HEK293 (cell line): ENCODE results near the gene AHCYL2.
A peak's percentile ranks its signal among the peaks of the same experiment; 100 is the strongest.

Experiments
- GLIS2 ChIP-seq: fragments of 450-650 bp; formaldehyde crosslinking; IDR thresholded peaks from 2 replicates; pipeline ENCODE4 v1.5.1; 2016; ENCODE audit warnings: missing biosample characterization, missing genetic modification characterization
- KLF7 ChIP-seq: fragments of 450-650 bp; formaldehyde crosslinking; IDR thresholded peaks from 2 replicates; pipeline ENCODE4 v1.5.1; 2016; ENCODE audit warnings: missing biosample characterization, missing genetic modification characterization, borderline replicate concordance
- KLF9 ChIP-seq: fragments of 450-650 bp; formaldehyde crosslinking; IDR thresholded peaks from 2 replicates; pipeline ENCODE4 v1.5.1; 2016; ENCODE audit warnings: missing biosample characterization, missing genetic modification characterization, low read depth
- PRDM10 ChIP-seq: fragments of 450-650 bp; formaldehyde crosslinking; IDR thresholded peaks from 2 replicates; pipeline ENCODE4 v1.5.1; 2016; ENCODE audit warnings: missing biosample characterization, missing genetic modification characterization
- ZBTB10 ChIP-seq: fragments of 450-650 bp; formaldehyde crosslinking; IDR thresholded peaks from 2 replicates; pipeline ENCODE4 v1.5.1; 2016; ENCODE audit warnings: missing biosample characterization, missing genetic modification characterization
- ZIC2 ChIP-seq: fragments of 450-650 bp; formaldehyde crosslinking; IDR thresholded peaks from 2 replicates; pipeline ENCODE4 v1.5.1; 2016; ENCODE audit warnings: missing biosample characterization, missing genetic modification characterization
- ZNF2 ChIP-seq: fragments of 450-650 bp; formaldehyde crosslinking; IDR thresholded peaks from 2 replicates; pipeline ENCODE4 v1.5.1; 2016; ENCODE audit warnings: missing biosample characterization, missing genetic modification characterization
- ZNF24 ChIP-seq: fragments of 450-650 bp; formaldehyde crosslinking; IDR thresholded peaks from 2 replicates; pipeline ENCODE4 v1.5.1; 2016; ENCODE audit warnings: missing biosample characterization, missing genetic modification characterization
- ZNF248 ChIP-seq: fragments of 450-650 bp; formaldehyde crosslinking; IDR thresholded peaks from 2 replicates; pipeline ENCODE4 v1.5.1; 2017; ENCODE audit warnings: missing biosample characterization, missing genetic modification characterization
- ZNF341 ChIP-seq: fragments of 450-650 bp; formaldehyde crosslinking; IDR thresholded peaks from 2 replicates; pipeline ENCODE4; 2016; ENCODE audit warnings: low read depth, missing biosample characterization, missing genetic modification characterization
- ZNF391 ChIP-seq: fragments of 450-650 bp; formaldehyde crosslinking; IDR thresholded peaks from 2 replicates; pipeline ENCODE4 v1.5.1; 2016; ENCODE audit warnings: low read depth, missing biosample characterization, missing genetic modification characterization, borderline replicate concordance
- ZNF394 ChIP-seq: fragments of 450-650 bp; formaldehyde crosslinking; IDR thresholded peaks from 2 replicates; pipeline ENCODE4 v1.5.1; 2016; ENCODE audit warnings: missing biosample characterization, missing genetic modification characterization, mild to moderate bottlenecking, moderate library complexity, borderline replicate concordance
- ZNF426 ChIP-seq: fragments of 450-650 bp; formaldehyde crosslinking; IDR thresholded peaks from 2 replicates; pipeline ENCODE4 v1.5.1; 2017; ENCODE audit warnings: missing biosample characterization, missing genetic modification characterization, mild to moderate bottlenecking, inconsistent platforms, moderate library complexity
- ZNF449 ChIP-seq: fragments of 450-650 bp; formaldehyde crosslinking; IDR thresholded peaks from 2 replicates; pipeline ENCODE4 v1.5.1; 2017; ENCODE audit warnings: missing biosample characterization, mild to moderate bottlenecking, missing genetic modification characterization, moderate library complexity
- ZNF513 ChIP-seq: fragments of 450-650 bp; IDR thresholded peaks from 2 replicates; pipeline ENCODE4 v1.5.1; 2018; ENCODE audit warnings: missing biosample characterization, missing genetic modification characterization
- ZNF629 ChIP-seq: fragments of 450-650 bp; formaldehyde crosslinking; IDR thresholded peaks from 2 replicates; pipeline ENCODE4 v1.5.1; 2017; ENCODE audit warnings: missing biosample characterization, missing genetic modification characterization
- ZSCAN18 ChIP-seq: fragments of 450-650 bp; formaldehyde crosslinking; IDR thresholded peaks from 2 replicates; pipeline ENCODE4 v1.5.1; 2016; ENCODE audit warnings: missing biosample characterization, missing genetic modification characterization
- TF ChIP-seq, protein P1 (sequence below): fragments of 450-650 bp; formaldehyde crosslinking; IDR thresholded peaks from 2 replicates; pipeline ENCODE4 v1.5.1; 2016; ENCODE audit warnings: missing biosample characterization, missing genetic modification characterization
- TF ChIP-seq, protein P2 (sequence below): fragments of 450-650 bp; IDR thresholded peaks from 2 replicates; pipeline ENCODE4 v1.5.1; 2018; ENCODE audit warnings: missing biosample characterization, mild to moderate bottlenecking, missing genetic modification characterization

The AHCYL2 gene

GRCh38 chr7:129367700-129368388 lies 143.0 kb downstream of the AHCYL2 start (continued):
- TF ChIP-seq ZBTB10 (tag by site-specific recombination) (no peak), ZNF24 (tag by site-specific recombination) (0 out of 2 replicates have a peak, but pooled peaks have one; percentile 12), ZNF391 (tag by site-specific recombination) (no peak), ZNF449 (tag by site-specific recombination) (no peak), ZNF629 (tag by site-specific recombination) (no peak), ZIC2 (tag by site-specific recombination) (peak; percentile 44), ZNF248 (tag by site-specific recombination) (no peak), ZNF341 (tag by site-specific recombination) (no peak), GLIS2 (no peak), PRDM10 (tag by site-specific recombination) (no peak), ZSCAN18 (no peak), ZNF426 (tag by site-specific recombination) (no peak), ZNF394 (tag by site-specific recombination) (no peak), KLF7 (no peak), ZNF2 (tag by site-specific recombination) (peak; percentile 61; the same call in 1 of the 2 replicates), ZNF513 (tag by site-specific recombination) (no peak), KLF9 (tag by site-specific recombination) (no peak)
- TF ChIP-seq, protein P1, sequence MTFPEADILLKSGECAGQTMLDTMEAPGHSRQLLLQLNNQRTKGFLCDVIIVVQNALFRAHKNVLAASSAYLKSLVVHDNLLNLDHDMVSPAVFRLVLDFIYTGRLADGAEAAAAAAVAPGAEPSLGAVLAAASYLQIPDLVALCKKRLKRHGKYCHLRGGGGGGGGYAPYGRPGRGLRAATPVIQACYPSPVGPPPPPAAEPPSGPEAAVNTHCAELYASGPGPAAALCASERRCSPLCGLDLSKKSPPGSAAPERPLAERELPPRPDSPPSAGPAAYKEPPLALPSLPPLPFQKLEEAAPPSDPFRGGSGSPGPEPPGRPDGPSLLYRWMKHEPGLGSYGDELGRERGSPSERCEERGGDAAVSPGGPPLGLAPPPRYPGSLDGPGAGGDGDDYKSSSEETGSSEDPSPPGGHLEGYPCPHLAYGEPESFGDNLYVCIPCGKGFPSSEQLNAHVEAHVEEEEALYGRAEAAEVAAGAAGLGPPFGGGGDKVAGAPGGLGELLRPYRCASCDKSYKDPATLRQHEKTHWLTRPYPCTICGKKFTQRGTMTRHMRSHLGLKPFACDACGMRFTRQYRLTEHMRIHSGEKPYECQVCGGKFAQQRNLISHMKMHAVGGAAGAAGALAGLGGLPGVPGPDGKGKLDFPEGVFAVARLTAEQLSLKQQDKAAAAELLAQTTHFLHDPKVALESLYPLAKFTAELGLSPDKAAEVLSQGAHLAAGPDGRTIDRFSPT (tag by site-specific recombination) = no peak
- TF ChIP-seq, protein P2, sequence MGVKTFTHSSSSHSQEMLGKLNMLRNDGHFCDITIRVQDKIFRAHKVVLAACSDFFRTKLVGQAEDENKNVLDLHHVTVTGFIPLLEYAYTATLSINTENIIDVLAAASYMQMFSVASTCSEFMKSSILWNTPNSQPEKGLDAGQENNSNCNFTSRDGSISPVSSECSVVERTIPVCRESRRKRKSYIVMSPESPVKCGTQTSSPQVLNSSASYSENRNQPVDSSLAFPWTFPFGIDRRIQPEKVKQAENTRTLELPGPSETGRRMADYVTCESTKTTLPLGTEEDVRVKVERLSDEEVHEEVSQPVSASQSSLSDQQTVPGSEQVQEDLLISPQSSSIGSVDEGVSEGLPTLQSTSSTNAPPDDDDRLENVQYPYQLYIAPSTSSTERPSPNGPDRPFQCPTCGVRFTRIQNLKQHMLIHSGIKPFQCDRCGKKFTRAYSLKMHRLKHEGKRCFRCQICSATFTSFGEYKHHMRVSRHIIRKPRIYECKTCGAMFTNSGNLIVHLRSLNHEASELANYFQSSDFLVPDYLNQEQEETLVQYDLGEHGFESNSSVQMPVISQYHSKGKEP = 0 out of 2 replicates have a peak, but pooled peaks have one; percentile 9
